ENCODE results near the gene IFNK.

The IFNK gene

GRCh38 chr9:27537027-27537435 lies 12.9 kb downstream of the IFNK start (continued):
- no peak for TF ChIP-seq ZNF398 (tag by site-specific recombination; IDR thresholded peaks at IDR 0.05)
- no peak for TF ChIP-seq ZNF433 (tag by site-specific recombination; IDR thresholded peaks at IDR 0.05; ENCODE audit: low read depth)
- TF ChIP-seq ZBTB6 (tag by site-specific recombination; IDR thresholded peaks at IDR 0.05): no peak
- TF ChIP-seq ZNF600 (tag by site-specific recombination; IDR thresholded peaks at IDR 0.05): no peak
- TF ChIP-seq PRDM1 (tag by site-specific recombination; IDR thresholded peaks at IDR 0.05): no peak
- TF ChIP-seq REPIN1 (tag by site-specific recombination; IDR thresholded peaks at IDR 0.05; ENCODE audit: low read depth): no peak
- TF ChIP-seq ZNF24 (tag by site-specific recombination; IDR thresholded peaks at IDR 0.05): no peak
- TF ChIP-seq ZNF707 (tag by site-specific recombination; IDR thresholded peaks at IDR 0.05): no peak

GRCh38 chr9:27537756-27538155 lies 13.7 kb downstream of the IFNK start:
- ChIA-PET POLR2A (no interaction called here), CTCF (interaction anchor here (2.7 kb wide), 1 partner anchor 205 kb away, joined by 11 read pairs; no protein-coding TSS in a partner anchor)
- Histone ChIP-seq H3K4me3 (ENCODE audit: low read depth, low read length) (no peak overlapping the region), H3K27ac (ENCODE audit: extremely low read depth, low read depth, low read length) (no peak overlapping the region), H3K36me3 (ENCODE audit: control insufficient read depth in 2 of 2, insufficient read depth in 1 of 2, low read length in 2 of 2) (no peaks in the 10 kb centered on the region), H3K4me1 (ENCODE audit: control insufficient read depth, insufficient read depth, low read length) (peaks cover 11% of the 10 kb centered on the region; the same call in 1 of the 2 replicates), H3K9me3 (ENCODE audit: control insufficient read depth, insufficient read depth, low read depth, low read length) (no peaks in the 10 kb centered on the region)
- TF ChIP-seq ZNF18 (tag by site-specific recombination; IDR thresholded peaks at IDR 0.05): no peak
- no peak for TF ChIP-seq ZFHX2 (tag by site-specific recombination; conservative IDR thresholded peaks at IDR 0.05)

- ChIA-PET CTCF (interaction anchor here (0.7 to 2.7 kb wide), 4 partner anchors 8 to 205 kb away, joined by 4 to 14 read pairs (median 8); no protein-coding TSS in a partner anchor), POLR2A (no interaction called here)
- no peak overlapping the region for H3K4me3 ChIP-seq (ENCODE audit: low read depth, low read length)
- H3K4me1 ChIP-seq (ENCODE audit: control insufficient read depth, insufficient read depth, low read length): peaks cover 11% of the 10 kb centered on the region; the same call in 1 of the 2 replicates
- H3K27ac ChIP-seq (ENCODE audit: extremely low read depth, low read depth, low read length): no peak overlapping the region
- no peaks in the 10 kb centered on the region for H3K9me3 ChIP-seq (ENCODE audit: control insufficient read depth, insufficient read depth, low read depth, low read length)
- TF ChIP-seq PRDM1 (tag by site-specific recombination; IDR thresholded peaks at IDR 0.05) (peak; percentile 62), ZNF513 (tag by site-specific recombination; IDR thresholded peaks at IDR 0.05) (no peak)
- no peaks in the 10 kb centered on the region for H3K36me3 ChIP-seq (ENCODE audit: control insufficient read depth in 2 of 2, insufficient read depth in 1 of 2, low read length in 2 of 2)
These were observed 14.6 kb downstream of the IFNK start for GRCh38 chr9:27538647-27539046.

GRCh38 chr9:27539479-27540441 lies 15.7 kb downstream of the IFNK start:
- Histone ChIP-seq H3K27ac (ENCODE audit: extremely low read depth, low read depth, low read length) (no peak overlapping the region), H3K4me3 (ENCODE audit: low read depth, low read length) (no peak overlapping the region), H3K9me3 (ENCODE audit: control insufficient read depth, insufficient read depth, low read depth, low read length) (no peaks in the 10 kb centered on the region), H3K4me1 (ENCODE audit: control insufficient read depth, insufficient read depth, low read length) (peaks cover 11% of the 10 kb centered on the region; the same call in 1 of the 2 replicates), H3K36me3 (ENCODE audit: control insufficient read depth in 2 of 2, insufficient read depth in 1 of 2, low read length in 2 of 2) (no peaks in the 10 kb centered on the region)
- ChIA-PET POLR2A (no interaction called here), CTCF (interaction anchor here (0.6 to 2.6 kb wide), 8 partner anchors 8 to 534 kb away, joined by 3 to 14 read pairs (median 4); partner anchors contain the start of gene MOB3B)
- TF ChIP-seq ZNF202 (tag by site-specific recombination; IDR thresholded peaks at IDR 0.05; ENCODE audit: borderline replicate concordance) (no peak), ZBTB48 (tag by site-specific recombination; IDR thresholded peaks at IDR 0.05) (no peak), FEZF1 (tag by site-specific recombination; IDR thresholded peaks at IDR 0.05) (no peak), ZNF155 (tag by site-specific recombination; IDR thresholded peaks at IDR 0.05) (no peak), RBAK (tag by site-specific recombination; IDR thresholded peaks at IDR 0.05) (no peak), ZNF362 (tag by site-specific recombination; IDR thresholded peaks at IDR 0.05) (no peak), KLF16 (tag by site-specific recombination; IDR thresholded peaks at IDR 0.05) (no peak), ZNF449 (tag by site-specific recombination; IDR thresholded peaks at IDR 0.05) (no peak)

Measured in HEK293 (cell line).